ENCODE measurements around the gene ARL5C.
A peak's percentile ranks its signal among the peaks of the same experiment; 100 is the strongest.
"Not testable (repeated sequence)": the region's sequence is repeated elsewhere in the genome, so short reads cannot be mapped to it uniquely, and the experiment has no call there.

Gene ARL5C

DNA sequence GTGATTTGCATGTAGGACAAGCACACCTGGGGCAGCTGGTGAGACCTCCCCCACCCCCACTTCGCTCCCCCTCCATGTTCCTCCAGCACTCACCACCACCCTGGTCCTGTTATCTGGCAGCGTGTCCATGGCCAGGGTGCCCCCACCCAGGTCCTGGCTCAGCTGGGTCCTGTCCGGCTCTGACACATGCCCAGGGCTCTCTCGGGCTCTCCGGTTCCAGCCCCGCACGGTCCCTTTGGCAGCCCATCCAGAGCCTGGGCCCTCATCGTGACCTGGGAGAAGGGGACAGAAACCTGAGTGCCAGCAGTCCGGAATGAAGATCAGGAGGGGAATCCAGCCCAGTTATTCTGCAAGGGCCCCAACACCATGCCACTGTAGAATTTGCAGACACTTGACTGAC, 26.4 kb downstream of the ARL5C start:
- no peak for DNase-seq

DNA sequence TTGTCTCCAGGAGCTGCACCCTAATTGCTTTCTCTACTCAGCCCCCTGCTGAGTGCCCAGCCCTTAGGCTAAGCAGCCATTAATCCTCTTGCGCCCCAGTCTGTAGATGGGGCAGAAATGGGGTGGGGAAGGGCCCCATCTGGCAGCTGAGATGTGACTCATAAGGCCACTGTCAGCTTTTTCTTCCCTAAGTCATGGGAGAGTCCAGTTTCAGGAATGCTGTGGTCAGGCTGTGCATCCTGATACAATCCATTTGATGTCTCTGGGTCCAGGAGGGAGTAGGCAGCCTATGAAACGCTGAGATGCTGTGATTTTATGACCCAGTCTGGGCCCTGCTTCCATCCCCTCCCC, 26.8 kb downstream of the ARL5C start:
- DNase-seq = peak in 1 of 3 donors; percentile 16

DNA sequence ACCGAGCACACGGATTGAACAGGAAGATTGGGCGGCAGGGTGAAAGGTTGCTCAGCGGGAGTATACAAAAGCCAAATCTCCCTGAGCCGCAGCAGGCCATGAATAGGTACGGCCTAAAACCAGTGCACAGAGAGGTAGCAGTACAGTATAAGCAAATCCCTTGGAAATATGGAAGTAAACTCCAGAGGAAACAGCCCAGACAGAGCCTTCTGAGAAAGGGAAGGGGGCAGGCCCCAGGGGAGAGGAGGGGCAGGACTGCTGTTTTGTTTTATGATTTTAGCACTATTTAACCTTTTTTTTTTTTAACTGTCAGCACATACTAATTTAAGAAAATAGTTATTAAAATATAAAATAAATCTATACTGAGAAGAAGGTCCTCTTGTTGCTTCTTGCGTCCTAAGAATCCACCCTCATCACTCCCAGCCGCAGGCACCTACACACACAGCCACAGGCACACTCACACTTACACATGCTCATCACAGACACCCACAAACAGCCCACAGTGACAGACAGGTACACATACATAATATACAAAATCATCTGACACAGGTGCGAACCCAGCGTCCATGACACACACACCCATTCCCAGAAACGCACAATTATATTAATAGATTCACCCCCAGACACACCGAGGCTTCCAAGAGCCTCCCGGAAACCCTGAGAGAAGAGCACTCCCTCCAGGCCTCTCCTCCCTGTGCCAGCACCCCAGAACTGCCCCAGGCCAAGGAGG, 27.4 kb downstream of the ARL5C start:
- DNase-seq = no peak

DNA sequence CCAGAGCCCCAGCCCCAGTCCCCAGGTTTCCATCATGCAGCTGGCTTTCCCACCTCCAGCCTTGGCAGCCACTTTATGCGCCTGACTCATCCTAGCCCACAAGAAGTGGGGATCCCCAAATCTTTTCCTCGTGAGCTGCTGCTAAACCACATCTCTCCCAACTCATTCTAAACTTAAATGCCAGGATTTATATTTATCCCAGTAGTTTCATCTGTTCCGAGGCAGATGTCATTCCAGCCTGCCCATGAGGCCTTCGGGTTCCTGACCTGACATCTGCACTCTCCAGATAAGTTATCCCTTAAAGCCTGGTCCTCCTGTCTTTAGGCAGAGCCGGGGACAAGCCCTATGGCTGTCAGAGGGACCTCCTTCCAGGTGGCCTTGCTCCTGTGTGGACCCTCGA, 31.1 kb downstream of the ARL5C start:
- peak; percentile 24 to 39 (median 29) for DNase-seq

DNA sequence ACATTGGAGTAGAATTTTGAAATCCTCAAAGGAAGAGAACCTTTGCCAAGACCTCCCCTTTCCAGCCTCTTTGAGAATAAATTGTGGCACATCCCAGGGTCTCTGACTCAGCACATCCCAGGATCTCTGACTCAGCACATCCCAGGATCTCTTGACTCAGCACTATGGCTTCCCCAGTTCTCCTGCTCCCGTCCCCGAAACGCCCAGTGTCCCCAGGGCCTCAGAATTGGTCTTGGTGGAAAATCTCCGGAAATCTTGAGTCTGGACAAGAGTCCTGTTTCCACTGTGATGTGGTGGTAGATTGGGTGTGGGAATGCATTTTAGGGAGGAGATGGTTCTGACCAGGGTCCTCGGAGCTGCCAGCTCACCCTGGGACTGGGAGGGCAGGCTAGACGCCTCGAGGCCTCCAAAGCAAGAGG, 33.8 kb downstream of the ARL5C start:
- no peak for DNase-seq

DNA sequence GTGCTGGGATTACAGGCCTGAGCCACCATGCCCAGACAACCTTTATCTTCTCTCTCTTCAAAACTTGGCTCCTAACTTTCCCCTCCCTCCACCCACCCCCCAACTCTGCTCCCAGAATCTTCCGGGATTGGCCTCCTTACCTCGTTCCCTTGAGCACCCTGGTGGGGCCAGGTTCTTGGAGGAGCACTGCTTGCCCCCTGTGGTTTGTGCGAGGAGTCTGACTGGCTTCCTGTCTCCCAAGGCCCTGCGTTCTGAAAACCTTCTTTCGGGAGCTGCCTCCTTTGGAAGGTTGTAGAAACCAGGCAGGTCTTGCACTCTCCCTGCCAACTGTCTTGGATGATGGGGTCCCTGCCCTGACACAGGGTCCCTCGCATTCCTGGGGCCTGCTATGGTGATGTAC, 34.3 kb downstream of the ARL5C start:
- no peak for DNase-seq

DNA sequence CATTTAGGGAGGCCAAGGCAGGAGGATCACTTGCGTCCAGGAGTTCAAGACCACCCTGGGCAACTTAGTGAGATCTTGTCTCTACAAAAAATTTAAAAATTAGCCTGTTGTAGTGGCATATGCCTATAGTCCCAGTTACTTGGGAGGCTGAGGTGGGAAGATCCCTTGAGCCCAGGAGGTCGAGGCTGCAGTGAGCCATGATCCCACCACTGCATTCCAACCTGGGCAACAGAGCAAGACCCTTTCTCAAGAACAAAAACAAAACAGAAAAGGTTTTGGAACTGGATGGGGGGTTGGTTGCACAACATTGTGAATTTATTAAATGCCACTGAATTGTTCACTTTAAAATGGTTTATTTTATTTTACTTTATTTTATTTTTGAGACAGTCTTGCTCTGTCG, 35.8 kb downstream of the ARL5C start:
- no peak for DNase-seq

DNA sequence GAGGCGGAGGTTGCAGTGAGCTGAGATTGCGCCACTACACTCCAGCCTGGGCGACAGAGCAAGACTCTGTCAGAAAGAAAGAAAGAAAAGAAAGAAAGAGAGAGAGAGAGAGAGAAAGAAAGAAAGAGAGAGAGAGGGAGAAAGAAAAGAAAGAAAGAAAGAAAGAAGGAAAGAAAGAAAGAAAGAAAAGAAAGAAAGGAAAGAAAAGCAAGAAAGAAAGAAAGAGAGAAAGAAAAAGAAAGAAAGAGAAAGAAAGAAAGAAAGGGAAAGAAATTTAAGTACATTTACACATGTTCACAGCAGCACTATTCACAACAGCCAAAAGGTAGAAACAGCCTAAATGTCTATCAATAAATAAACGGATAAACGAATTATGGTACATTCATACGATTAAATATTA, 36.4 kb downstream of the ARL5C start:
- not testable (repeated sequence) for DNase-seq

DNA sequence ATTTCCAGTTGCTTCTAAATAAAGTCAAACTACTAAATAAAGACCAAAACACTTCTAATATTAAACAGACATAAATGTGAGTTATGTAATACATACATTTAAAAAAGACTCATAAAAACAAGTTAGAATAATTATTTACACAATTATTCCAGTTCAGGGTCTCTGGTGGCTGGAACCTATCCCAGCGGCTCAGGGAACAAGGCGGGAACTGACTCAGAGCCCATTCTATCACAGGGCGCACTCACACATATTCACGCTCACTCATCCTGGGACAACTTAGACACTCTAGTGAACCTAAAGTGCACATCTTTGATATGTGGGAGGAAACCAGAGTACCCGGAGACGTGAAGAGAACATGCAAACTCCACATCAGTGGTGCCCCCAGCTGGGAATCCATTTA, 39.5 kb downstream of the ARL5C start:
- DNase-seq = no peak

DNA sequence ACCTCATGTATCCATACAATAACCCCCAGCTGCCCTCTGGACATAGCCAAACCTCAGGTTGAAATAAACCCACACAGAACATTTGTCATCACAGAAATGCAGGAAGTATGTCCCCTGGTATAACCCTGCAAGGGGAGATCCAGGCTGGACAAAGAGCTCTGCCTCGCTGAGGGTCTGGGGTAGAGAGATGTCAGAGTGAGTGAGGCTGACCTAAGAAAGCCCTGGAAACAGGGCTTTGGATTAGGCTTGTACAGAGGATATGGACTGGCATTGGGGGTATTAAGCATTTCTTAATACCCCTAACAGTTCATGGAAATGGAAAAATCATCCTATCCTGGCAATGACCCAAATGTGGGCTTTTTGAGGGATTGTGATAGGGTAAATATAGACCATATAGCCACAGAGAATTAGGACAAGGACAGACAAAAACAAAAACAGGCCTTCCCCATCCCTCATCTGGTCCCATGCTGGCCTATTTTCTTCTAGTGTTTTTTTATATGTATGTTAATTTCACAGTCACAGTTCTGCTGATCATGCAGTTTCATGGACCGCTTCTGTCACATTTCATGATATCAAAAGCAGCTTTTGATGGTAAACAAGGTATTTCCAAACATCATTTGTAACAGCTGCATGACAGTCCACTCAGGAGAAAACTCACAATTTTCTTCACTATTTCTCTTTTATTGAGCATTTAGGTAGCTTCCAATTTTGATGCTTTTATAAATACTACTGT, 40.7 kb downstream of the ARL5C start:
- DNase-seq = no peak

DNA sequence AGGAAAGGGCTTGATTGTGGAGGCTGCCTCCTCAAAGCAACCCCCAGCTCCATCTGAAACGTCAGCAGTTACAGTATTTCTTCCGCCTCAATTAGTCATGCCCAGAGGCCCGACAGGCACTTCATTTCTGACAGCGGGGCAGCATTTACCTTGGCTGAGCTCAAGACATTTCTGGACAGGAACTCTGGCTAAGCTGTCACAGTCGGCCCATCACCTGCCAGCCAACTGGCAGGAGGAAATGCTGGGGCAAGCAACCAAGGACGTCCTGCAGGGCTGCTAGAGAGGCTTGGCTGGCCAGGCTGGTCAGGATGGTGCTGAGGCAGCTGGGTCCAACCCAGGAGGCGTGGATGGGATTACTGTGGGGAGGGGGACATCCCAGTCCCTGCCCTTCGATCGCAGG, 42.3 kb downstream of the ARL5C start:
- DNase-seq = no peak

DNA sequence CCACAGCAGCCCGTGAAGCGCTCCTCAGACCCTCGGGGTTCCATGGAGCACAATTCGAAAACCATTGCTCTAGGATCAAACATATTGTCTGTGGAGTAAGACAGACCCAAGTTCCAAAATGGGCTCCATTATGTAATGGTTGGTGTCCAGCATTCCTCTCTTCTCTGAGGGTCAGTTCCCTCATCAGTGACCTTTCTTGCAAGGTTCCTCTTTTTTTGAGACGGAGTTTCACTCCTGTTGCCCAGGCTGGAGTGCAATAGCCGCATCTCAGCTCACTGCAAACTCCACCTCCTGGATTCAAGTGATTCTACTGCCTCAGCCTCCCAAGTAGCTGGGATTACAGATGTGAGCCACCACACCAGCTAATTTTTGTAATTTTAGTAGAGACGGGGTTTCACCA, 43.0 kb downstream of the ARL5C start:
- peak; percentile 48 to 56 (median 54) for DNase-seq

DNA sequence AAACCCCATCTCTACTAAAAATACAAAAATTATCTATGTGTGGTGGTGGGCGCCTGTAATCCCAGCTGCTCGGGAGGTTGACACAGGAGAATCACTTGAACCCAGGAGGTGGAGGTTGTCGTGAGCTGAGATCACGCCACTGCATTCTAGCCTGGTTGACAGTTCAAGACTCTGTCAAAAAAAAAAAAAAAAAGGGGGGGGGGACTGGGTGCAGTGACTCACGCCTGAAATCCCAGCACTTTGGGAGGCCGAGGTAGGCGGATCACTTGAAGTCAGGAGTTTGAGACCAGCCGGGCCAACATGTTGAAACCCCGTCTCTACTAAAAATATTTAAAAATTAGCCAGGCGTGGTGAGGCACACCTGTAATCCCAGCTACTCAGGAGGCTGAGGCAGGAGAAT, 44.0 kb downstream of the ARL5C start:
- DNase-seq = not testable (repeated sequence)

DNA sequence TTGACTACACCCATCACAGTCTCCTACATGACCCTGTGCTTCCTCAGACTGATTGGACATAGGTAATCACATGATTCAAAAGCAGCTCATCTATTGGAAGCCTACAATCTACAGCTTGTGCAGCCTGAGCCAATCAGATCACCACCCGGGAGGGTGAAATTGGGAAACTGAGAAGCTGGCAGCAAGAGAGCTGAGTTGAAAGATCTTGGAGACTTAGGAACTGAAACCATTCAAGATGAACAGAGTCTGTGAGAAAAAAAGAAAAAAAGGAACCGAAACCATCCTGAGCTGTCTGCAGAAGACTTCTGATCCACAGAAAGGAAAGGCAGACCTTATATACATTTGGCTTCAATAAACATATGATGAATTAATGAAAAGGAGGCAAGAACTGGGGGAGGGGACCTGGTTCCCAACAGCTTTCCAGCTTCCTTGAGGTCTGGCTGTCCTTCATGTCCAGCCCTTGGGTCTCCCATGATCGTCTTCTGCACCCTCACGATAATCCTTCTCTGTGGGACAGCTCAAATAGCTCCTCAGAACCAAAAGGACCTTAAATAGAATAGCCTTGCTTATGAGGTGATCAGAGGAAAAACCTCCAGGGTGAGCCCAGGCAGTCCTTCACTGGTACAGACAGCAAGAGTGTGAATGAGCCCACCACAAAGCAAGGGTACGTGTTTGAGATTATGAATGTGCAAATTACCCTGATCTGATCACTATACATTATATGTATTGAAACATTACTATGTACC, 47.1 kb downstream of the ARL5C start:
- peak; percentile 79 to 91 (median 90) for DNase-seq

DNA sequence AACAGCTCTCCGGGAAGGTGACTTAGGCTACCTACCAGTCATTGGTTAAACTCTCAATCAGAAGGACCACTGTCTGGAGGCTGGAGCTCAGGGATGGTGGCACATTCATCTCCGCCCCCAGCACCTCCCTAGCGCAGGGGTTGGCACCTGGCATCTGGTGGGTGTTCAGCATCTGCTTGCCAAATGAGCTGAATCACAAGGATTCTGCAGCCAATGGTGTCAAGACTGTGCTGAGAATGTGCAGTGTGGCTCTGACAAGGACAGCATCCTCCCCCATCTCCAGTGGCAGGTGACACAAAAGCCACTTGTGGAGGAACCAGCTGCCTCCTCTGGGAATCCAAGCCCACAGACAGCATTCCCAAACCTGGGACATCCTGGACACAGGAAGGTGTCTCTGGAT, 49.7 kb downstream of the ARL5C start:
- no peak for DNase-seq

DNA sequence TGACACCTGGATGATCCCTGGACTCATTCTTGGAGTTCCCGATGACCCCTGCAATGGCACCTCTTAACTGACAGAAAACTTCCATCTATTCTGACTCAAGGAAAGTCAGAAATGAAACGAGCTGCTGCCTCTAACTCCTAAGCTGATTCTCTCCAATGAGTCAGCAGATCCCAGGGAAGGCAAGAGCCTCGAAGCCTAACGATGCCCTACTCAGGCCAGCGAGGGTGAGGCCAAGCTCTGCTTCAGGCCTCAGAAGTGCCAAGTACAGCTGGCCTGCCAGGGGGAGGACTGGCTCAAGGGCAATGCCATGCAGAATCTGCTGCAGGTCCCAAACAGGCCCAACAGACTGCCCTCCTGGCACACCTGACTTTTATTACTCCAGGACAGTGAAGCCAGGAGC, 50.8 kb downstream of the ARL5C start:
- DNase-seq = peak in 2 of 3 donors; percentile 21 to 23

DNA sequence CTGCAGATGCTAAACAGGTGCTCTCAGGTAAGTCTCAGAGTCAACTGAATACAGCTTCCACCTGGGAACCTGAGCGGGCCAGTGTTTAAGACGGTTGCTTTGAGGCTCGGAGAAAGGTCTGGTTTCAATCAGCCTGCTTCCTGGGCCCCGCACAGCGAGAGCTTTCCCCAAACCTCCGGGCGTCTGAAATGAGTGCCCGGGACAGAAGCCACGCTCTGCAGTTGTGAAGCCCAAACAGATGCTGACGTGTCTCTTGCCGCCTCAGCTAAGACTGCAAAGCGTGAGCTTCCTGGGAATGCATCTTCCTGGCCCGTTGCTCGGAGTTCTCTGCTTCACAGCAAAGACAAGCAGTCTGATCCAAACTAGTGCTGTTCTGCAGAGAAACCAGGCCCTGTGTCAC, 51.2 kb downstream of the ARL5C start:
- no peak for DNase-seq

DNA sequence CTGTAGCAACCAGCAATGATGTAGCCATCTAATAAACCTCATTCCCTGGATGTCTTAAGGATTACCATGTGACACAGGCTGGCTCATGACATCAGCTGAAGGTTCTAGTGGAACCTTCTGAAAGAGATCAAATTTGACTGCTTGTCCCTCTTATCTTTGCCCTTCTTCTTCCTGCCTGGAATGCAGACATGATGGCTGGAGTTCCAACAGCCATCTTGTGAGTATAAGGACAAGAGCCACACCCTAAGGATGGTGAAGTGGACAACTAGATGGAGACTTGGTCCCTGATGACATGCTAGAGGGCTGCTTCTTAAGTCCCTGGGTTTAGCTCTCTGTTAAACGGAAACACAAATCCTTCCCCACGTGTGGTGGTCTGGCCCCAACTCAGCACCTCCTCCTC, 52.1 kb downstream of the ARL5C start:
- no peak for DNase-seq

DNA sequence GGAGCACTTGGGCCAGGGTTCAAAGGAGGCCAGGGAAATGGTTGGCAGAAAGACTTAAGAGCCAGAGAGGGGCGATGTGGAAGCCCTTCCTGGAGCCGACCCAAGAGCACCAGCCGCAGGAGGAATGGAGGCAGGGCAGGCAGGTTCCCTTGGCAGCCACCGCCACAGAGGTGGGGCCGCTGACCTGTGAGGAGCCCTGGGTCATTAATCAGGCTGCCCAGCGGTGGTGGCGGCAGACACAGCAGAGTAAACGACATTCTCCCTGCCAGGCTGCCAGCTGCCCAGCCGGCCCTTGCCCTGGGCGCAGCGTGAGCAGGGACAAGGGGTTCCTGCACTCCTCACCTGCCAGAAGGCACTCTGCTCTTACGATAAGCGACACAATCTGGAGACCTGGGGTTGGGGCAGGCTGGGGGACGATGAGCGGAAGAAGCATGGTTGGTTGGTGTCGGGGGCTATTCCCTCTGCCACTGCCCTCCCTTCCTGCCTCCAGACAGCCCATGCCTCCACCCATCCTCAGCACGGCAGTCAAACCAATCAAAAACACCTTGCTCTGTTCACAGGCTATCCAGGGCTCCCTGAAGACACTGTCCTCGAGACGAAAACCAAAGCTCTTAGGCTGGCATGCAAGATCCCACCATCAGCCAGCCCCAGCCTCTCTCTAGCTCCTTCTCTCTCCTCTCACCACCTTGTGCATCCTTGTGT, 55.4 kb downstream of the ARL5C start:
- DNase-seq = no peak

DNA sequence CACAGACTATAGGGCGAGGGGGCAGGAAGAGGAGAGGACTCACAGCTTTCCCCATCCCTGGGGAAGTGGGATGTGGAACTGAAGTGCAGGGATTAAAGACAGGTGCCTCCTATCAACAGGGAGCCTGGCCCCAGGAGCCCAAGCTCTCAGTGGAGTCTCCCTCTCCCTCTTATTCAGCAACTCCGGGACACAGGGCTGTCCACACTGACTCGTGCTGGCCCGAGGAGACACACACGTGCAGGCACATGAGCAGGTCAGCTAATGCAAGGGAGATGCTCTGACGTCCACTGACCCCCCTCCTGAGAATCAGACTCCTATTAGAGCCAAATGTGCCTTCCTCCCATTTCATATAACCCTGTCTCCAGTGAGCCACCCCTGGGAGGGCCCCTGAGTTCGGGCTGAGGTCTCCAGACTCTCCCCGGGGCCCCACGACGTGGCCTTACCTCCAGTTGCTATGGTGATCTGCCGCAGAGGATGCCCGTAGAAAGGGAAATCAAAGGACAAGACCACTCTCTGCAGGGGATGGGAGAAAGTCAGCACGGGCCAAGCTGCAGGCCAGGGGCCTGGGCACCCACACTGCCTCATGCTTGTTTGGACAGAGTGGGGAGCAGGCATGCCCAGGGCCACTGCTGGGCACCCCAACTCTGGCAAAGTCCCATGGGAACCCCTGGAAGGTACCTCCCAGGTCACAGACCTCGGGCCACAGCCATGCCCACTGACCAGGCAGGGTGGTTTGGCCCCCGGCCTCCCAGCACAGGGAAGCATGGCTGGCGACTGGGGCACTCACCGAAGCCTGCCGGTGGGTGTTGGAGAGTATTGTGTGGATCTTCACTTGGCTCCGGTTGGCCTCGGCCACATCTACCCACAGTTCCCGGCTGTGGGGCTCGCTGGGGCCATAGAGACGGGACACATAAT, 57.2 kb downstream of the ARL5C start:
- no peak for DNase-seq

DNA sequence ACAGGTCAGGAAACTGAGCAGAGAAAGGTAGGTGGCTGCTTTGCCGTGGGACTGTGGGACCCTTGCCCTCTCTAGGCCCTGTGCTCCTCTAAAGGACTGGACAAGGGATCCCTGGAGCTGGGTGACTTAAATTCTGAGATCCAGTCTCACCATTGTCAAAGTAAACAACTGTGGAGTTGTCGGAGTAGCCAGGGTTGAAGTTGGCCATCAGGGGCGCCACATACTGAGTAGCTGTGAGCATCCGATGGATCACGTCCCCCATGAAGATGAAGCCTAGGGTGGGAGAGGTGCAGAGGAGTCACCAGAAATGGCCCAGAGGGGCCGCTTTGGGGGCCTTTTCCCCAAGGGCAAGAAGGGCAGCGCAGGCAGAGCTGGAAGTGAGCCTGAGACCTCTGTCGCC, 58.0 kb downstream of the ARL5C start:
- no peak for DNase-seq

DNA sequence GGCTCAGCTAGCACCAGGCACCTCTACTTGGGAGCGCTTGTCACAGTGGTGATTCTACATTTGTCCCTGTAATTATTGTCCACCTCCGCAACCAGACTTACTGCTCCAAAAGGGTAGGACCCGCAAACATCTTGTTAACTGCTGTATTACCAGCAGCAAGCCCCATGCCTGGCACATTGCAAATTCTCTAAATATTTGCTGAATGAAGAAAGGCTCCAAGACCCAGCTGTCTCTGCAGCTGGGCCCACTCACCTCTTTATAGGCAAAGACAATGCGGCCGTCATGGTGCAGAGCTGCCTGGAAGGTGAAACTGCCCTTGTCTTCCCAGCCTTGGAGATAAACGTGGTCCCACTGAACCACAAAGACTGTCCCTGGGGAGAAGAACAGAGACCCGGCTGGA, 58.8 kb downstream of the ARL5C start:
- DNase-seq = no peak
